Measurements from ENCODE around the gene KRT5.

DNA sequence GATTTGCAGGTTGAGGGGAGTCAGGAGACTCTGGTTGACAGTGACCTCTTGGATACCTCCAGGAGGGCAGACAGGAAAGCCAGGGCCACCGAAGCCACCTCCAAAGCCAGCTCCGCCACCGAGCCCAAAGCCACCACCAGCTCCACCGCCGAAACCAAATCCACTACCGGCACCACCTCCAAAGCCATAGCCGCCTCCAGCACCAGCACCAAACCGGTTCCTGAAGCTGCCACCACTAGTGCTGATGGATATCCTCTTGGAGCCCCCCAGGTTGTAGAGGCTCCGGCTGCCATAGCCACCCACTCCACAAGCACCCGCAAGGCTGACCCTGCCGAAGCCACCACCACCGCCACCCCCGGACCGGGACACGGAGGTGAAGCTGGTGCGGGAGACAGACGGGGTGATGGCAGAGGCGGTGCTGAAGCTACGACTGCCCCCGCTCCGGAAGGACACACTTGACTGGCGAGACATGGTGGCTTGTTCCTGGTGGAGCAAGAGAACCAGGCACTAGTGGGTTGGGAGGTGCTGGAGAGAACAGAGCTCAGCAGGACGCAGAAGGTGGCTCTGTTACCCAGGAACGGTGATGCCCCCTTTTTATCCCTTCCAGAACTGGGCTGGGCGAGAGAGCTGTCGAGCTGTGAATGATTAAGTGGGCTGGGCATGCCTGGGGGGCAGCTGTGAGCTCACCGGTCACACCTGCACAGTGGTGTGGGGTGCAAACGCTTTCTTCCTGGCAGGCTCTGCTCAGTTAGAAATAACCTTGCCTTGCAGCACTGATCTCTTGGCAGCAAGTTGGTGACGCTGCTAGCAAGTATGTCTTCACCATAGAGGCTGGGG lies at the start of gene KRT5:
- TF ChIP-seq POLR2AphosphoS5 (IDR thresholded peaks at IDR 0.05; ENCODE audit: low read depth, low read length) (no peak), TAF1 (IDR thresholded peaks at IDR 0.05; ENCODE audit: borderline replicate concordance, low read depth, low read length) (no peak), POLR2A (IDR thresholded peaks at IDR 0.05; ENCODE audit: low read depth, low read length) (no peak)

All from GM12892 (cell line).